ENCODE measurements around the gene SUN3.
"Not testable (repeated sequence)": the region's sequence is repeated elsewhere in the genome, so short reads cannot be mapped to it uniquely, and the experiment has no call there.

The SUN3 gene

GRCh38 chr7:47942651-47943050 is 86.3 kb downstream of the SUN3 start:
- not testable (repeated sequence) for DNase-seq

- DNase-seq = no peak
Measured at GRCh38 chr7:47942132-47942531, 86.8 kb downstream of the SUN3 start.

- no peak for DNase-seq
Measured at GRCh38 chr7:47941136-47941844, 87.6 kb downstream of the SUN3 start.

- no peak for DNase-seq
Measured at GRCh38 chr7:47940088-47941013, 88.6 kb downstream of the SUN3 start.

GRCh38 chr7:47939425-47940036 is 89.4 kb downstream of the SUN3 start:
- no peak for DNase-seq

- no peak for DNase-seq
Measured at GRCh38 chr7:47938574-47939165, 90.2 kb downstream of the SUN3 start.

- no peak for DNase-seq
Measured at GRCh38 chr7:47937711-47938573, 91.0 kb downstream of the SUN3 start.
